ENCODE measurements around the gene TROAP.
A peak's percentile ranks its signal among the peaks of the same experiment; 100 is the strongest.
"Not testable (repeated sequence)": the region's sequence is repeated elsewhere in the genome, so short reads cannot be mapped to it uniquely, and the experiment has no call there.

The TROAP gene

GRCh38 chr12:49294086-49294803 lies 28.8 kb upstream of the TROAP start:
- peak; percentile 18 for DNase-seq (ENCODE audit: low spot score)

- no peak for DNase-seq (ENCODE audit: low spot score)
Observed at GRCh38 chr12:49294804-49295081, 28.3 kb upstream of the TROAP start.

- peak; percentile 34 for DNase-seq (ENCODE audit: low spot score)
Observed at GRCh38 chr12:49295082-49295936, 27.7 kb upstream of the TROAP start, which contains the start of gene PRPH. Gene PRPH, plus strand, starts transcription at chr12:49295147. Its CDS starts 54 bp downstream, at chr12:49295201.

GRCh38 chr12:49296034-49296835 lies 26.8 kb upstream of the TROAP start:
- peak; percentile 91 for DNase-seq (ENCODE audit: low spot score)

GRCh38 chr12:49296836-49297694 lies 26.0 kb upstream of the TROAP start:
- peak; percentile 89 for DNase-seq (ENCODE audit: low spot score)

- DNase-seq (ENCODE audit: low spot score) = no peak
Observed at GRCh38 chr12:49297695-49298060, 25.4 kb upstream of the TROAP start.

GRCh38 chr12:49298160-49298559 lies 24.9 kb upstream of the TROAP start:
- DNase-seq (ENCODE audit: low spot score) = no peak

- no peak for DNase-seq (ENCODE audit: low spot score)
Observed at GRCh38 chr12:49301760-49302159, 21.3 kb upstream of the TROAP start.

GRCh38 chr12:49304161-49304560 lies 18.9 kb upstream of the TROAP start:
- DNase-seq (ENCODE audit: low spot score) = no peak

- DNase-seq (ENCODE audit: low spot score) = no peak
Observed at GRCh38 chr12:49305762-49306510, 17.1 kb upstream of the TROAP start.

- DNase-seq (ENCODE audit: low spot score) = no peak
Observed at GRCh38 chr12:49309386-49309785, 13.7 kb upstream of the TROAP start.

- not testable (repeated sequence) for DNase-seq (ENCODE audit: low spot score)
Observed at GRCh38 chr12:49310451-49311000, 12.5 kb upstream of the TROAP start.

- DNase-seq (ENCODE audit: low spot score) = no peak
Observed at GRCh38 chr12:49314811-49315210, 8.2 kb upstream of the TROAP start.

- DNase-seq (ENCODE audit: low spot score) = not testable (repeated sequence)
Observed at GRCh38 chr12:49317118-49317517, 5.9 kb upstream of the TROAP start.

GRCh38 chr12:49320411-49321103 lies 2.5 kb upstream of the TROAP start:
- not testable (repeated sequence) for DNase-seq (ENCODE audit: low spot score)

- DNase-seq (ENCODE audit: low spot score) = no peak
Observed at GRCh38 chr12:49322367-49322707, 718 bp upstream of the TROAP start.

- no peak for DNase-seq (ENCODE audit: low spot score)
Observed at GRCh38 chr12:49323524-49324097, 556 bp downstream of the TROAP start.

GRCh38 chr12:49325606-49326005 lies 2.6 kb downstream of the TROAP start:
- no peak for DNase-seq (ENCODE audit: low spot score)

GRCh38 chr12:49327368-49327767 lies 4.3 kb downstream of the TROAP start:
- no peak for DNase-seq (ENCODE audit: low spot score)

GRCh38 chr12:49327887-49328286 lies 4.8 kb downstream of the TROAP start:
- DNase-seq (ENCODE audit: low spot score) = no peak

All from iPS-NIHi11 (cell line).